Erythroblast (primary cell): ENCODE measurements around the gene RGPD4.

Experiments used
- GATA1 ChIP-seq: IDR thresholded peaks from 2 replicates; pipeline ENCODE4 v1.6.1; 2011; ENCODE audit warnings: low read depth, mild to moderate bottlenecking, control low read depth, low read length, moderate library complexity
- POLR2A ChIP-seq: IDR thresholded peaks from 2 replicates; pipeline ENCODE4 v1.6.1; 2011; ENCODE audit warnings: mild to moderate bottlenecking, low read length

DNA sequence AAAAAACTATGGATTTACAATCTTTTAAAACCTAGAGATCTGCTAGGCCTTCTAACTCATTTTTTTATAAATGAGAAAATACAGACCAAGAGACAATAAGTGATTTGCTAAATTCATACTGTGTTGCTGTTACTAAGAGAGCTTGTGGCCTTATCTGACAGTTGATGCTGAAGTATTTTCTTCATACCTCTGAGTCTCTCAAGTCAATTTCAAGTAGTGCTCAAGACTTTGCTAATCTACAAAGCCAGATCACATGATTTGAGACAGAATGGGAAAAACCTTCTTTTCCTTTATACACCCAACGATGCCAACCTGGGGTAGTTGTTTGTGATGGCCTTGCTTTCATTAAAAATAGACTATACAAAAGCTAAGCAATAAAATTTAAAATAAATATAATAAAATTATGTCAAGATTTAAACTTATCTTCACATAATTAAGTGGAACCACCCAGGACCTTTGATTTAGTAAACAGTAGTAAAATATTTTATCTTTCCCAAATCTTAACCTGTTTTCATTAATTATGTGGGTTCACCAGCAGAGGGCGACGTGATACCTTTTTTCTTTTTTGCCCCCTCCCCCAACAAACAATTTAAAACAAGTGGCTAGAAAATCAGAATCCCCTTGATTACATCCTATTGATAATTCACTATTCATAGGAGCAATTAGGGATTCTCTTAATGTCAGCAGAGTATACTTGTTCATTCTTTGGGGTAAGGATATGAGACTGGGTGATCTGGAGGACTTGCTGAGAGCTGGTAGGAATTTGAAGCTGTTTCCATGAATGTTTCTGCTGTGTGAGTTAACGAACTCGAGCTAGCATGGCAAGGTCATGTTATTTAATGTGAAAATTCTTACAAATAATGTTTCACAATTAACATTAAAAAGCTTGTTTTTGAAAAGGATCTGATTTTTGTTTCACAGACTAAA lies 110.0 kb downstream of the RGPD4 start:
- TF ChIP-seq POLR2A (no peak), GATA1 (no peak)
